Panc1 (cell line): ENCODE results near the gene CAPSL.

ENCODE experiments used
- POLR2AphosphoS5 ChIP-seq: IDR thresholded peaks from 2 replicates; pipeline ENCODE4 v1.6.1; 2012; ENCODE audit warnings: mild to moderate bottlenecking, low read depth, low read length, moderate library complexity
- SIN3A ChIP-seq: IDR thresholded peaks from 2 replicates; pipeline ENCODE4 v1.6.1; 2012; ENCODE audit warnings: low read depth, mild to moderate bottlenecking, low read length, moderate library complexity, borderline replicate concordance; ENCODE audit not compliant: insufficient read depth
- TCF7L2 ChIP-seq: IDR thresholded peaks from 2 replicates; pipeline ENCODE4 v1.6.1; 2011; ENCODE audit warnings: mild to moderate bottlenecking, low read depth, low read length, inconsistent platforms
- TF ChIP-seq, protein P1 (sequence below): fragments of 450-650 bp; IDR thresholded peaks from 2 replicates; pipeline ENCODE4 v1.5.1; 2017; ENCODE audit warnings: mild to moderate bottlenecking
- TF ChIP-seq, protein P2 (sequence below), 2 experiments: IDR thresholded peaks; 2 replicates each; pipeline ENCODE4 v1.6.1; 2011 to 2012; ENCODE audit warnings: low read depth in 2 of 2, control low read depth in 1 of 2, low read length in 1 of 2, mild to moderate bottlenecking in 1 of 2, moderate library complexity in 1 of 2; ENCODE audit not compliant: insufficient read depth in 1 of 2

DNA sequence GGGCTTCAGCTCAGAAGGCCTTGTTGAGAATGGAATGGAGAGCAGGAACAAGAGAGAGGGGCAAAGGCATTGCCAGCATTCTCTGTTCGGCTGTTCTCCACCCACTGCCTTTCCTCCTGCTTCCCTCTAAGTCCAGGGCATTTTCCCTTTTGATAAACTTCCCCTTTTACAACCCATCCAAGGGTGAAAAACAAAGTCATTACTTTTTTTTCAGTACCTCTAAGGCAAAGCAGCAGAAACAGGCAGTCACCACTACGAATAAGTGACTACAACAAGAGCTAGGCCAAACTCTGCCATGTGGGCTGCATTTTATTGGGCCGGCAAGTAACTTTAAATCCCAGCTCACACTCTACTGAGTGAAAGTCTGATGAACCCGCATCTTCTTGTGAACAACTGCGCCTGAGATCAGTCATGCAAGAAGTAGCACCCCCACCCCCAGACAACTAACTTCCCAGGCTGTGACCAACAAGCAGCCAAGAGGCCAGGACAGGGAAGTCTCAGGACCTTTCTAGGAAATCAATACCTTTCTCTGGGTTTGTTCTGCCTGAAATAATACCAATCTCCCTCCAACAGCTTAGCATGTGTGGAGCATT lies 68.6 kb downstream of the CAPSL start:
- TF ChIP-seq, protein P1, sequence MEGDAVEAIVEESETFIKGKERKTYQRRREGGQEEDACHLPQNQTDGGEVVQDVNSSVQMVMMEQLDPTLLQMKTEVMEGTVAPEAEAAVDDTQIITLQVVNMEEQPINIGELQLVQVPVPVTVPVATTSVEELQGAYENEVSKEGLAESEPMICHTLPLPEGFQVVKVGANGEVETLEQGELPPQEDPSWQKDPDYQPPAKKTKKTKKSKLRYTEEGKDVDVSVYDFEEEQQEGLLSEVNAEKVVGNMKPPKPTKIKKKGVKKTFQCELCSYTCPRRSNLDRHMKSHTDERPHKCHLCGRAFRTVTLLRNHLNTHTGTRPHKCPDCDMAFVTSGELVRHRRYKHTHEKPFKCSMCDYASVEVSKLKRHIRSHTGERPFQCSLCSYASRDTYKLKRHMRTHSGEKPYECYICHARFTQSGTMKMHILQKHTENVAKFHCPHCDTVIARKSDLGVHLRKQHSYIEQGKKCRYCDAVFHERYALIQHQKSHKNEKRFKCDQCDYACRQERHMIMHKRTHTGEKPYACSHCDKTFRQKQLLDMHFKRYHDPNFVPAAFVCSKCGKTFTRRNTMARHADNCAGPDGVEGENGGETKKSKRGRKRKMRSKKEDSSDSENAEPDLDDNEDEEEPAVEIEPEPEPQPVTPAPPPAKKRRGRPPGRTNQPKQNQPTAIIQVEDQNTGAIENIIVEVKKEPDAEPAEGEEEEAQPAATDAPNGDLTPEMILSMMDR: no peak
- TF ChIP-seq, protein P2, sequence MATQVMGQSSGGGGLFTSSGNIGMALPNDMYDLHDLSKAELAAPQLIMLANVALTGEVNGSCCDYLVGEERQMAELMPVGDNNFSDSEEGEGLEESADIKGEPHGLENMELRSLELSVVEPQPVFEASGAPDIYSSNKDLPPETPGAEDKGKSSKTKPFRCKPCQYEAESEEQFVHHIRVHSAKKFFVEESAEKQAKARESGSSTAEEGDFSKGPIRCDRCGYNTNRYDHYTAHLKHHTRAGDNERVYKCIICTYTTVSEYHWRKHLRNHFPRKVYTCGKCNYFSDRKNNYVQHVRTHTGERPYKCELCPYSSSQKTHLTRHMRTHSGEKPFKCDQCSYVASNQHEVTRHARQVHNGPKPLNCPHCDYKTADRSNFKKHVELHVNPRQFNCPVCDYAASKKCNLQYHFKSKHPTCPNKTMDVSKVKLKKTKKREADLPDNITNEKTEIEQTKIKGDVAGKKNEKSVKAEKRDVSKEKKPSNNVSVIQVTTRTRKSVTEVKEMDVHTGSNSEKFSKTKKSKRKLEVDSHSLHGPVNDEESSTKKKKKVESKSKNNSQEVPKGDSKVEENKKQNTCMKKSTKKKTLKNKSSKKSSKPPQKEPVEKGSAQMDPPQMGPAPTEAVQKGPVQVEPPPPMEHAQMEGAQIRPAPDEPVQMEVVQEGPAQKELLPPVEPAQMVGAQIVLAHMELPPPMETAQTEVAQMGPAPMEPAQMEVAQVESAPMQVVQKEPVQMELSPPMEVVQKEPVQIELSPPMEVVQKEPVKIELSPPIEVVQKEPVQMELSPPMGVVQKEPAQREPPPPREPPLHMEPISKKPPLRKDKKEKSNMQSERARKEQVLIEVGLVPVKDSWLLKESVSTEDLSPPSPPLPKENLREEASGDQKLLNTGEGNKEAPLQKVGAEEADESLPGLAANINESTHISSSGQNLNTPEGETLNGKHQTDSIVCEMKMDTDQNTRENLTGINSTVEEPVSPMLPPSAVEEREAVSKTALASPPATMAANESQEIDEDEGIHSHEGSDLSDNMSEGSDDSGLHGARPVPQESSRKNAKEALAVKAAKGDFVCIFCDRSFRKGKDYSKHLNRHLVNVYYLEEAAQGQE (IDR thresholded peaks at IDR 0.05; ENCODE audit: insufficient read depth in 1 of 2, low read depth in 2 of 2, low read length in 1 of 2): no peak
- TF ChIP-seq POLR2AphosphoS5 (no peak), TCF7L2 (no peak), SIN3A (no peak)
